IMR-90 (cell line): ENCODE results near the gene GIT2. TPM values are rescaled to one million over a fixed set of nuclear protein-coding genes. Genes with fewer than 3 reads are reported as not detected.

Source experiments
- ATAC-seq: fragments of 200-7000 bp; cut with Tn5 transposase; 2 replicates; pipeline ENCODE4 v1.9.1; 2020; ENCODE audit warnings: low read depth, mild to moderate bottlenecking, moderate library complexity
- BruUV-seq: library from RNA; stranded (reverse); fragments of 400-500 nt; replicated peaks from 2 replicates; lab custom pipeline; 2021; lab: Mats Ljungman, UMichigan
- CTCF ChIA-PET: fragments of 300-600 bp; formaldehyde crosslinking; extraction: SDS; loops from one replicate; lab custom pipeline; 2021; ENCODE audit warnings: antibody characterized with exemption; lab: Yijun Ruan, JAX
- POLR2A ChIA-PET: fragments of 300-600 bp; sonication (Branson Sonifier 250); formaldehyde crosslinking; loops from one replicate; lab custom pipeline; 2022; ENCODE audit warnings: antibody characterized with exemption; ENCODE audit not compliant: unreplicated experiment; lab: Charles Lee
- DNase-seq: peaks from one replicate; pipeline ENCODE4 v3.0.0; 2013
- H2AFZ ChIP-seq: replicated peaks from 2 replicates; pipeline ENCODE3; 2013; ENCODE audit warnings: low read length, mild to moderate bottlenecking; ENCODE audit not compliant: poor library complexity
- H2AK5ac ChIP-seq: 2 replicates; pipeline ENCODE4 v1.6.1; 2013; ENCODE audit warnings: low read depth, low read length, inconsistent platforms
- H2AK9ac ChIP-seq: replicated peaks from 2 replicates; pipeline ENCODE3; 2013; ENCODE audit warnings: mild to moderate bottlenecking, low read depth, low read length, moderate library complexity; ENCODE audit not compliant: poor library complexity
- H2BK120ac ChIP-seq: 2 replicates; pipeline ENCODE4 v1.6.1; 2013; ENCODE audit warnings: low read depth, low read length, inconsistent platforms
- H2BK15ac ChIP-seq: 3 replicates; pipeline ENCODE4 v1.6.1; 2013; ENCODE audit warnings: low read depth, low read length, inconsistent platforms
- H2BK20ac ChIP-seq: 2 replicates; pipeline ENCODE4 v1.6.1; 2013; ENCODE audit warnings: low read depth, mild to moderate bottlenecking, inconsistent platforms, low read length, moderate library complexity
- H2BK5ac ChIP-seq: 2 replicates; pipeline ENCODE4 v1.6.1; 2013; ENCODE audit warnings: mild to moderate bottlenecking, low read depth, low read length, inconsistent platforms; ENCODE audit not compliant: poor library complexity, severe bottlenecking
- H3K14ac ChIP-seq: replicated peaks from 2 replicates; pipeline ENCODE4 v1.6.1; 2013; ENCODE audit warnings: low read depth, low read length, inconsistent platforms
- H3K18ac ChIP-seq: 2 replicates; pipeline ENCODE4 v1.6.1; 2013; ENCODE audit warnings: low read depth, low read length, control low read depth
- H3K23ac ChIP-seq: 2 replicates; pipeline ENCODE4 v1.6.1; 2013; ENCODE audit warnings: low read depth, low read length, inconsistent platforms
- H3K27ac ChIP-seq: 2 replicates; pipeline ENCODE4 v1.5.1; 2013; ENCODE audit warnings: mild to moderate bottlenecking, control low read depth, low read length; ENCODE audit not compliant: insufficient read depth
- H3K27me3 ChIP-seq: 2 replicates; pipeline ENCODE4 v1.6.1; 2013; ENCODE audit warnings: low read length; ENCODE audit not compliant: control insufficient read depth, insufficient read depth
- H3K36me3 ChIP-seq: 2 replicates; pipeline ENCODE4 v1.6.1; 2013; ENCODE audit warnings: low read length, mixed read lengths; ENCODE audit not compliant: control insufficient read depth, insufficient read depth
- H3K4ac ChIP-seq: 2 replicates; pipeline ENCODE4 v1.6.1; 2013; ENCODE audit warnings: low read depth, low read length, inconsistent platforms
- H3K4me1 ChIP-seq: 2 replicates; pipeline ENCODE4 v1.6.1; 2013; ENCODE audit warnings: low read length, mixed read lengths; ENCODE audit not compliant: control insufficient read depth, insufficient read depth
- H3K4me2 ChIP-seq: 2 replicates; pipeline ENCODE4 v1.6.1; 2013; ENCODE audit warnings: low read depth, mild to moderate bottlenecking, control low read depth, low read length, moderate library complexity
- H3K4me3 ChIP-seq: 2 replicates; pipeline ENCODE4 v1.5.1; 2013; ENCODE audit warnings: low read depth, mild to moderate bottlenecking, control low read depth, low read length, moderate library complexity; ENCODE audit not compliant: insufficient read depth
- H3K56ac ChIP-seq: 2 replicates; pipeline ENCODE4 v1.6.1; 2013; ENCODE audit warnings: low read length, inconsistent platforms; ENCODE audit not compliant: insufficient read depth; ENCODE audit errors: extremely low read depth
- H3K79me1 ChIP-seq, 2 experiments: 2 replicates each; pipeline ENCODE4 v1.6.1; 2013; ENCODE audit warnings: low read length in 2 of 2, inconsistent platforms in 1 of 2, low read depth in 1 of 2
- H3K9ac ChIP-seq: 2 replicates; pipeline ENCODE4 v1.6.1; 2013; ENCODE audit warnings: low read depth, low read length, control low read depth
- H3K9me1 ChIP-seq: 2 replicates; pipeline ENCODE4 v1.6.1; 2013; ENCODE audit warnings: low read length, inconsistent platforms; ENCODE audit not compliant: insufficient read depth
- H3K9me3 ChIP-seq: 2 replicates; pipeline ENCODE4 v1.6.1; 2013; ENCODE audit warnings: low read length; ENCODE audit not compliant: control insufficient read depth, insufficient read depth
- H4K20me1 ChIP-seq: 2 replicates; pipeline ENCODE4 v1.6.1; 2013; ENCODE audit warnings: low read length, inconsistent platforms; ENCODE audit not compliant: insufficient read depth
- H4K5ac ChIP-seq: 2 replicates; pipeline ENCODE4 v1.6.1; 2013; ENCODE audit warnings: mild to moderate bottlenecking, low read depth, low read length, control low read depth
- H4K8ac ChIP-seq, 2 experiments: 2 replicates each; pipeline ENCODE4 v1.6.1; 2013; ENCODE audit warnings: low read depth in 2 of 2, low read length in 2 of 2, control low read depth in 1 of 2, inconsistent platforms in 1 of 2
- H4K91ac ChIP-seq: 2 replicates; pipeline ENCODE4 v1.6.1; 2013; ENCODE audit warnings: low read depth, low read length, inconsistent platforms; ENCODE audit not compliant: insufficient read depth
- BHLHE40 ChIP-seq: fragments of 150-350 bp; IDR thresholded peaks from 2 replicates; pipeline ENCODE4 v1.6.1; 2016; ENCODE audit warnings: mild to moderate bottlenecking, low read depth, low read length
- CEBPB ChIP-seq: IDR thresholded peaks from 2 replicates; pipeline ENCODE4 v1.6.1; 2012; ENCODE audit warnings: low read depth, low read length, improper control_type of control experiment
- CHD1 ChIP-seq: IDR thresholded peaks from 2 replicates; pipeline ENCODE4 v1.6.1; 2012; ENCODE audit warnings: low read depth, low read length, improper control_type of control experiment
- CTCF ChIP-seq: conservative IDR thresholded peaks from 2 replicates; pipeline ENCODE4 v1.5.1; 2012; ENCODE audit warnings: mild to moderate bottlenecking, low read depth, low read length, improper control_type of control experiment
- ELK1 ChIP-seq: fragments of 150-350 bp; IDR thresholded peaks from 2 replicates; pipeline ENCODE4 v1.6.1; 2016; ENCODE audit warnings: low read depth, mild to moderate bottlenecking, low read length, moderate library complexity, borderline replicate concordance
- FOS ChIP-seq: fragments of 150-350 bp; IDR thresholded peaks from 2 replicates; pipeline ENCODE4 v1.6.1; 2016; ENCODE audit warnings: low read depth, low read length
- MAFK ChIP-seq: IDR thresholded peaks from 2 replicates; pipeline ENCODE4 v1.6.1; 2012; ENCODE audit warnings: low read depth, low read length, improper control_type of control experiment
- MAZ ChIP-seq: IDR thresholded peaks from 2 replicates; pipeline ENCODE4 v1.6.1; 2012; ENCODE audit warnings: low read depth, mild to moderate bottlenecking, low read length, improper control_type of control experiment, moderate library complexity, borderline replicate concordance
- MXI1 ChIP-seq: IDR thresholded peaks from 2 replicates; pipeline ENCODE4 v1.6.1; 2012; ENCODE audit warnings: low read depth, mild to moderate bottlenecking, low read length, moderate library complexity, borderline replicate concordance
- NFE2L2 ChIP-seq: fragments of 150-350 bp; IDR thresholded peaks from 2 replicates; pipeline ENCODE4 v1.6.1; 2016; ENCODE audit warnings: low read depth, mild to moderate bottlenecking, low read length
- POLR2A ChIP-seq: IDR thresholded peaks from 2 replicates; pipeline ENCODE4 v1.6.1; 2012; ENCODE audit warnings: mild to moderate bottlenecking, low read depth, low read length
- RAD21 ChIP-seq: IDR thresholded peaks from 2 replicates; pipeline ENCODE4 v1.6.1; 2012; ENCODE audit warnings: low read length, improper control_type of control experiment
- RCOR1 ChIP-seq: IDR thresholded peaks from 2 replicates; pipeline ENCODE4 v1.6.1; 2012; ENCODE audit warnings: mild to moderate bottlenecking, low read length, improper control_type of control experiment; ENCODE audit not compliant: insufficient replicate concordance
- RFX5 ChIP-seq: IDR thresholded peaks from 2 replicates; pipeline ENCODE4 v1.8.0; 2012; ENCODE audit warnings: low read depth, mild to moderate bottlenecking, low read length, moderate library complexity
- SMC3 ChIP-seq: fragments of 150-350 bp; IDR thresholded peaks from 2 replicates; pipeline ENCODE4 v1.6.1; 2016; ENCODE audit warnings: low read depth, mild to moderate bottlenecking, antibody characterized with exemption, low read length, moderate library complexity
- USF2 ChIP-seq: fragments of 150-350 bp; IDR thresholded peaks from 2 replicates; pipeline ENCODE4 v1.6.1; 2017; ENCODE audit warnings: mild to moderate bottlenecking, antibody characterized with exemption, low read length, low read depth
- WGBS, 2 experiments: methylation state at CpG; one replicate each; pipeline versions ENCODE4 v1.1.5 to v1.1.7; 2013; ENCODE audit warnings: missing lambda C conversion rate in 2 of 2; ENCODE audit not compliant: insufficient read length in 1 of 2; ENCODE audit errors: extremely low coverage in 2 of 2; 5-methylcytosine and 5-hydroxymethylcytosine counted together
- dilution Hi-C: fragments of 300-500 bp; cut with HindIII; formaldehyde crosslinking; loops from one replicate; pipeline ENCODE4 v1.14.3; 2018; ENCODE audit warnings: low sequenced_read_pairs; ENCODE audit not compliant: unreplicated experiment
- in situ Hi-C: fragments of 300-500 bp; cut with MboI; formaldehyde crosslinking; loops from 3 replicates; pipeline ENCODE4 v1.14.3; 2019; ENCODE audit warnings: low sequenced_read_pairs, inconsistent platforms, mixed read lengths
- intact Hi-C: fragments of 100-400 bp; cut with micrococcal nuclease; formaldehyde crosslinking; loops from 2 replicates; pipeline ENCODE4 v1.10.0; 2022
- polyA plus RNA-seq, 3 experiments: library from polyadenylated mRNA; depleted of rRNA; stranded (reverse); fragments of >200 nt; gene quantifications; 2 replicates each; pipeline ENCODE4 v1.2.3, GENCODE V29; 2012; ENCODE audit warnings: low replicate concordance in 1 of 3
- total RNA-seq: library from RNA; depleted of rRNA; stranded (reverse); fragments of >200 nt; gene quantifications from 2 replicates; pipeline ENCODE4 v1.2.3, GENCODE V29; 2012

Gene GIT2
- total and polyA plus RNA-seq, 2 of the 4 experiments (the other 2 are of a cell fraction), result 48.0 to 71.9 TPM

- dilution Hi-C loops, result no loop called here
- Histone ChIP-seq H3K23ac (peak overlapping the region; percentile 32; the same call in 1 of the 2 replicates), H4K20me1 (peaks cover 52% of the 10 kb centered on the region), H3K4me1 (peaks cover 14% of the 10 kb centered on the region), H3K4ac (no peak overlapping the region), H4K91ac (no peak overlapping the region), H3K9me1 (peaks cover 15% of the 10 kb centered on the region), H2AFZ (no peak overlapping the region), H4K5ac (no peak overlapping the region), H2BK120ac (no peak overlapping the region), H3K4me3 (no peak overlapping the region), H3K79me1 (peaks cover 7 to 24% of the 10 kb centered on the region in 2 experiments; a peak in 3 of 4 replicates), H2AK5ac (no peak overlapping the region), H2BK20ac (no peak overlapping the region), H3K9me3 (no peaks in the 10 kb centered on the region), H3K36me3 (peaks cover 10% of the 10 kb centered on the region), H4K8ac (no peak overlapping the region), H3K27me3 (no peaks in the 10 kb centered on the region), H2AK9ac (no peak overlapping the region), H3K56ac (no peak overlapping the region), H3K9ac (no peak overlapping the region), H3K27ac (no peak overlapping the region), H3K4me2 (no peak overlapping the region), H3K14ac (no peak overlapping the region), H3K18ac (no peak overlapping the region), H2BK15ac (no peak overlapping the region), H2BK5ac (peak overlapping the region; percentile 10)
- intact Hi-C loops, result no loop called here
- TF ChIP-seq SMC3 (no peak), CTCF (no peak), MAZ (no peak), CHD1 (no peak), FOS (no peak), CEBPB (no peak), MAFK (no peak), MXI1 (no peak), RFX5 (no peak), POLR2A (no peak), ELK1 (no peak), RAD21 (no peak), USF2 (no peak), NFE2L2 (no peak), BHLHE40 (no peak), RCOR1 (no peak)
- CTCF ChIA-PET, result no interaction called here
- POLR2A ChIA-PET, result no interaction called here
- WGBS, 2 experiments, result no CpG with 5 or more reads among the region's 4 CpGs
- in situ Hi-C loops, result no loop called here
- ATAC-seq, result no peak
- DNase-seq, result no peak
- no TSS peak for BruUV-seq
These were observed 9.9 kb upstream of the GIT2 start for GRCh38 chr12:110006115-110006514.
